AG10803 (cell line): ENCODE measurements around the gene DPH2.

Experiments used
- DNase-seq: peaks from one replicate; pipeline ENCODE4 v3.0.0; 2010; ENCODE audit warnings: low read depth
- H3K4me3 ChIP-seq: 2 replicates; pipeline ENCODE4 v1.5.1; 2011; ENCODE audit warnings: mild to moderate bottlenecking, low read length, control low read depth
- TF ChIP-seq, protein P1 (sequence below): conservative IDR thresholded peaks from 2 replicates; pipeline ENCODE4 v1.5.1; 2011; ENCODE audit warnings: mild to moderate bottlenecking, low read length, control low read depth, inconsistent platforms

Gene DPH2

DNA sequence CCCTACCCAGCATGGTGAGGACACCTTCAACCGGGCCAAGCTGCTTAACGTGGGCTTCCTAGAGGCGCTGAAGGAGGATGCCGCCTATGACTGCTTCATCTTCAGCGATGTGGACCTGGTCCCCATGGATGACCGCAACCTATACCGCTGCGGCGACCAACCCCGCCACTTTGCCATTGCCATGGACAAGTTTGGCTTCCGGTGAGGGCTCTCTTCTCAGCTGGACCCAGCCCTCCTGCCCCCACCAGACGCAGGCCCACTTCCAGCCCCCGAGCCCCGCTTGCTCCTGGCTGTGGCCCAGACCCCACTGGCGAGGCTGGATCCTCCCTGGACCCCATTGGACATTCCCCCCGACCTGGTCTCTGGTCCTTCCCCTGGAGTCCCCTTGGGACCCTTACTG is 15.0 kb downstream of the DPH2 start:
- DNase-seq = no peak
- TF ChIP-seq, protein P1, sequence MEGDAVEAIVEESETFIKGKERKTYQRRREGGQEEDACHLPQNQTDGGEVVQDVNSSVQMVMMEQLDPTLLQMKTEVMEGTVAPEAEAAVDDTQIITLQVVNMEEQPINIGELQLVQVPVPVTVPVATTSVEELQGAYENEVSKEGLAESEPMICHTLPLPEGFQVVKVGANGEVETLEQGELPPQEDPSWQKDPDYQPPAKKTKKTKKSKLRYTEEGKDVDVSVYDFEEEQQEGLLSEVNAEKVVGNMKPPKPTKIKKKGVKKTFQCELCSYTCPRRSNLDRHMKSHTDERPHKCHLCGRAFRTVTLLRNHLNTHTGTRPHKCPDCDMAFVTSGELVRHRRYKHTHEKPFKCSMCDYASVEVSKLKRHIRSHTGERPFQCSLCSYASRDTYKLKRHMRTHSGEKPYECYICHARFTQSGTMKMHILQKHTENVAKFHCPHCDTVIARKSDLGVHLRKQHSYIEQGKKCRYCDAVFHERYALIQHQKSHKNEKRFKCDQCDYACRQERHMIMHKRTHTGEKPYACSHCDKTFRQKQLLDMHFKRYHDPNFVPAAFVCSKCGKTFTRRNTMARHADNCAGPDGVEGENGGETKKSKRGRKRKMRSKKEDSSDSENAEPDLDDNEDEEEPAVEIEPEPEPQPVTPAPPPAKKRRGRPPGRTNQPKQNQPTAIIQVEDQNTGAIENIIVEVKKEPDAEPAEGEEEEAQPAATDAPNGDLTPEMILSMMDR = no peak
- no peak overlapping the region for H3K4me3 ChIP-seq

DNA sequence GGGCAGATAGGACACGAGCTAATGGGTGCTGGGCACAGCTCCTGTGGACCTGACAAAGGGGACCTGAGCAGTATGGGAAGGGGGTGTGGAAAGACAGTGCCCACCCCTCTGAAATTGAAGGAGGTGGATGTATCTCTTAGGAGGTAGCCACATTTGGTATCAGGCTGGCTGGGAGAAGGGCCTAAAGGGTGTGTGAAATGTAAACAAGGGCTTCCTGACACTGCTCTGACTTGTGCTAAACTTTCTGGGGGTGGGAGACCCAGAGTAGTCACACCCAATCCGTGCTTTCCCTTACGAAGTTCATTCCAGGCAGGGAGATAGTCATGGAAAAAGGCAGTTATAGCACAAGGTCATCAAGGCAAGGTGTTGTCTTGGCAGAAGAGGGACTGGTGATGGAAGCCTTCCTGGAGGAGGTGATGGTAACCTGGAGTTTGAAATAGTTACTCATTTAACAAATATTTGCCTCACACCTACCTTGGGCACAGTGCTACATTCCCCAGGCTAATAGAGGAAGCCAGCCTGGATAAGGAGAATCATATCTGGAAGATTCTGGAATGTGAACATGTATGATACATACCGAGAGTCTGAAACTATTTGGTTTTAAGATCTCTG is 16.3 kb downstream of the DPH2 start:
- TF ChIP-seq, protein P1 = no peak
- no peak overlapping the region for H3K4me3 ChIP-seq
- DNase-seq = no peak

DNA sequence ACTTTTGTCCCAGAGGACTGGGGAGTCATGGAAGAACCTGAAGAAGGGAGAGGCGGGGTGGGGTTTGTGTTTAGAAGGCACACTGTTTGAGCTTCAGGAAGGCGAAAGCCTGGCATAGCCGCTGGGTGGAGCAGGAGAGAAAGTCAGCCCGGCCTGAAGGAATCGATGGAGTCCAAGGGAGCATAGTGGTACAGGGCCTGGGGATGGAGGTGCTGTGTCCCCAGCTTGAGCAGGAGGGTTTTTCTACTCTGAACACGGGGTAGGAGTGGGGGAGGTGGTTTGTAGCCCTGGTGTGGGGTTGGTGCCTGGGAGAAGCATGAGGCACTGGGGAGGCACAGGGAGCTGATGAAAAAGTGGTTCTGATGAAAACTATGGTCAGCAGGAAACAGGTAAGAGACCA is 16.9 kb downstream of the DPH2 start:
- TF ChIP-seq, protein P1 = no peak; the same call in 1 of the 2 replicates
- H3K4me3 ChIP-seq = no peak overlapping the region
- no peak for DNase-seq

DNA sequence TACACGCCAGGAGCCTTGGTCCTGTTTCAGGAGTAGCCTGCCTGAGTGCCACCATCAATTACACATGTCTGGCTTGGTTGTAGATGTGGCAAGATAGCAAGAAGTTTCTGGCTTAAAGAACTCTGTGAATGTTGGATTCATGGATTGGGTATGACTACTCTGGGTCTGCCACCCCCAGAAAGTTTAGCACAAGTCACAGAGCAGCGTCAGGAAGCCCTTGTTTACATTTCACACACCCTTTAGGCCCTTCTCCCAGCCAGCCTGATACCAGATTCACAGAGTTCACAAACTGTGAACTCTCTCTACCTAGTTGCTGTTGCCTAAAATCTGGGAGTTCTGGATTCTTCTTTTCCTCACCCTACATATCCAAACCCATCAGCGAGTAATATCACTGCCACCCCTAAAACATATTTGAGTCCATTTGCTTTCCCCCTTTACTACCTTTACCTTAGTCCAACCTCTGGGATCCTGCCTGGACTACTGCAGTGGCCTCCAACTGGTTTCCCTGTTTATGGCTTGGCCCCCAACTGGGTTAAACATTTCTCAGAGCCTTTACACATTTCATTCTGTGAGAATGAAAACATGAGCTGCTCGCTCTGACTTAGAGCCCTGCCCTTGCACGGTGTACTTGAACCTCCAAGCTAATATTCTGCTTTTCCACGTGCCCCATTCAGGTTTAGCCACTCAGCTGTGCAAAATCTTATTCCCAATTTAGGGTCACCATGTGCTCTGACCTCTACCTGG is 17.5 kb downstream of the DPH2 start:
- TF ChIP-seq, protein P1 = no peak
- peak; percentile 25 for DNase-seq
- H3K4me3 ChIP-seq = no peak overlapping the region

DNA sequence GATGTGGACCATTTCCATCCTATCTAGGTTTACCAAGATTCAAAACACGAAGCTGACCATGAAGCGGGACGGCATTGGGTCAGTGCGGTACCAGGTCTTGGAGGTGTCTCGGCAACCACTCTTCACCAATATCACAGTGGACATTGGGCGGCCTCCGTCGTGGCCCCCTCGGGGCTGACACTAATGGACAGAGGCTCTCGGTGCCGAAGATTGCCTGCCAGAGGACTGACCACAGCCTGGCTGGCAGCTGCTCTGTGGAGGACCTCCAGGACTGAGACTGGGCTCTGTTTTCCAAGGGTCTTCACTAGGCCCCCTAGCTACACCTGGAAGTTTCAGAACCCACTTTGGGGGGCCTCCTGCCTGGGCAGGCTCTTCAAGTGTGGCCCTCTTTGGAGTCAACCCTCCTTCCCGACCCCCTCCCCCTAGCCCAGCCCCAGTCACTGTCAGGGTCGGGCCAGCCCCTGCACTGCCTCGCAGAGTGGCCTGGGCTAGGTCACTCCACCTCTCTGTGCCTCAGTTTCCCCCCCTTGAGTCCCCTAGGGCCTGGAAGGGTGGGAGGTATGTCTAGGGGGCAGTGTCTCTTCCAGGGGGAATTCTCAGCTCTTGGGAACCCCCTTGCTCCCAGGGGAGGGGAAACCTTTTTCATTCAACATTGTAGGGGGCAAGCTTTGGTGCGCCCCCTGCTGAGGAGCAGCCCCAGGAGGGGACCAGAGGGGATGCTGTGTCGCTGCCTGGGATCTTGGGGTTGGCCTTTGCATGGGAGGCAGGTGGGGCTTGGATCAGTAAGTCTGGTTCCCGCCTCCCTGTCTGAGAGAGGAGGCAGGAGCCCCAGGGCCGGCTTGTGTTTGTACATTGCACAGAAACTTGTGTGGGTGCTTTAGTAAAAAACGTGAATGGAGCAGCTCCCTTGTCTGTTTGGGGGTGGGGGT is 20.7 kb downstream of the DPH2 start:
- TF ChIP-seq, protein P1 = 0 out of 2 replicates have a peak, but pooled peaks have one; percentile 10
- H3K4me3 ChIP-seq = peak overlapping the region; percentile 75
- no peak for DNase-seq

DNA sequence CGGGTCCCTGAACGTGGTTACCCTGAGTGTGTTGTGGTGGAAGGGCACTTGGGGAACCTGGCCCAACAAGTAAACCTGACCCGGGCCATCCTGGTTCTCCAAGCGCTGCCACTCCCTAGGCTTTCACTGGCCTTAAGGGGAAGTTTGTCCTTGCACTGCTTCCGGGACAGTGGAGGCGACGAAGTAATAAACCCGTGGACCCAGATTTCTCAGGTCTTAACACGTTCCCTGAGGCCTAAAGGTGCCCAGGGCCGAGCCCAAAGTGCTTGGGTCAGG is 21.3 kb downstream of the DPH2 start:
- TF ChIP-seq, protein P1 = no peak
- DNase-seq = no peak
- H3K4me3 ChIP-seq = peak overlapping the region; percentile 75
